HK-2 (cell line): ENCODE measurements around the gene ZNF549.

ENCODE experiments used
- DNase-seq: peaks from one replicate; pipeline ENCODE4 v3.0.0-alpha.2; 2018; ENCODE audit not compliant: unreplicated experiment

ZNF549 gene

GRCh38 chr19:57566396-57567265 lies 39.5 kb downstream of the ZNF549 start:
- DNase-seq: no peak

GRCh38 chr19:57570707-57571106 lies 43.6 kb downstream of the ZNF549 start:
- no peak for DNase-seq

GRCh38 chr19:57572415-57572947 lies 45.3 kb downstream of the ZNF549 start:
- DNase-seq: no peak

DNA sequence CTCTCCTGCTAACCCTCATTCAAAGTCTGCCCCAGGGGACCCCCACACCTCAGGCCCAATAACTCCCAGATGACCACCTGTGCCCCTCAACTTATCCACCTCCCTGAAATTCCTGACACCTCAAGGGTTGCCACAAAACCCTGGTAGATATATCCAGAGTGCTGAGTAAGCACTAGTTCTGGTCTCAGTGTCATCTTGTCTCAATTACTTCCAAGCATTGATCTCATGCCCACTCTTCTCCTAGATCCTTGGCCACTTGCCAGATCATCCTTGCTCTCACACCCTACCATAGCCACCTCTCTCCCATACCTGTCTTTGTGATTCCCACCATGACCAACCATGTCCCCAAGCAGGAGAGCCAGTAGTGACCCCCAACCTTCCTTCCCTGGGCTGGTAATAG lies 49.5 kb downstream of the ZNF549 start:
- no peak for DNase-seq

- DNase-seq: peak; percentile 98
Observed at GRCh38 chr19:57578487-57579205, 51.5 kb downstream of the ZNF549 start, which contains the start of gene ZNF416. Gene ZNF416, minus strand, starts transcription at chr19:57578911. Its CDS starts 207 bp downstream, at chr19:57578704.

DNA sequence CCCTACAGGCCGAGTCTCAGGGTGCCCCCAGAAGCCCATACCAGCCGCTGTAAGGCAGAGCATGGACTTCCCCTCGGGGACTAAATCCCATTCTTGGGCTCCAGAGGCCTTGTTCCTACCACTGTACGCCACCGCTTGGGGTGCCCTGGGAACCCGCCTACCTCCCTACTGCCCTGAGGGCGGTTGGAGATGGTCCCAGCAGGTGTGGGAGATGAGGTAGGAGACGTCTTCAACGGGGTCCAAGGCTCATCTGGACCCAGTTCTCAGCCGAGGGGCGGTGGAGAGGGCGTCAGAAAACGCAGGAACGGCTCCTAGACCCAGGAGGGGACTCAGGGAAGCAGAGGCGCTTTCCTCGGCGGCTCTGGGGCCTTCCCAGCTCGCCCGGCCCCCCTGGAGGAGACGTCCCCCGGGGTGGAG lies 56.0 kb downstream of the ZNF549 start:
- no peak for DNase-seq

DNA sequence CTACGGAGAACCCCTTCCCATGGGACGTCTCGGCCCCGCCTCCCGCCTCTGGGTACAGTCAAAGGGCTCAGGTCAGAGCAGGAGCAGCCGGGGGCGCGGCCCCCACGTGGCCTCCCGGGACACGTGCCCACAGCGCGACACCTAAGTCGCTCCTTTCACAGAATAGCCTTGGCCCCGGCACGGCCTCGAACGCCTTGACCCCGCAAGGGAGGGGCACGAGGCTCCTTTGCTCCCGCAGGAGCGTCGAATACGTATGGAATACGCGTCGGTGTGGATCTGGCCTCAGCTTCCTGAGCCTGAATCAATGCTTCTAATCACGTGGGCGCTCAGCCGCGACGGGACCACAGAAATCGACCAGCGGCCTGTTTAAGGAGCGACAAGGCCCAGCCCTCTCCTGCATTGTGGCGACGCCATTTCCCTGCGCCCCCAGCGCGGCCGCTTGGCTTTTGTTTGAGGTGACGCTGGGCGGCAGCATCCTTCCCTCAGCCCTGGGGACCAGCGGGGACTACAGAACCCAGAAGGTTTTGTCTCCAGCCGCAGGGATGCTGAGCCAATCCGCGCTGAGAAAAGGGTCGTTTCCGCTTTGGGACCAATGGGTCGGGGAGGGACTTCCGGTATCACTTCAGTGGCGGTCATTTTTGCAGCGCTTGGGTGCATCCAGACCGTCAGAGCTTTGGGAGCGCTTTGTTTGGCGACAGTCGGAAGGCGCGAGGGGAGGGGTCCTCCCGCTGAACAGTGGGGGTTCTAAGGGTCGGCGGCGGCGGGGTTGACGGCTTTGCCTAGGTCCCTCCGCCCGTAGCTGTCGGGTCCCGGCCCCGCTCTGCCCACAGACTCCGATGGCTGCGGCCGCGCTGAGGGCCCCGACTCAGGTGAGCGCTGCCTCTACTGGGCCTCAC lies 56.6 kb downstream of the ZNF549 start, which contains the start of gene ZIK1:
Gene ZIK1, plus strand, starts transcription at position 625 of the 896 bp plus-strand sequence. Its CDS starts 212 bp downstream, at position 837.
- peak; percentile 73 for DNase-seq

DNA sequence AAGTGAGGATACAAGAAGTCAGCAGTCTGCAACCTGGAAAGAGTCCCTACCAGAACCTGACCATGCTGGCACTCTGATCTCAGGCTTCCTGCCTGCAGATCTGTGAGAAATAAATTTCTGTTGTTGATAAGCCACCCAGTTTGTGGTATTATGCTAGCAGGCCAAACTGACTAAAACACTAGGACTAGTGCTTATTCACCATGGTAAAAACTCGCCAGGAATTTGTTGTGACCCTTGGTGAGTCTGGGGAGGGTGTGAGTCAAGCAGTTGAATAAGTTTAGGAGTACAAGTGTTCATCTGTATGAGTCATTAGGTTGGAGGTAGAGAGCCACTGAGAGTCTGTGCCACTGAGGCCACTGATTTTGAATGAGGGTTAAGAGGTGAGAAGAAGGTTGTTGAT lies 60.4 kb downstream of the ZNF549 start:
- peak; percentile 29 for DNase-seq

DNA sequence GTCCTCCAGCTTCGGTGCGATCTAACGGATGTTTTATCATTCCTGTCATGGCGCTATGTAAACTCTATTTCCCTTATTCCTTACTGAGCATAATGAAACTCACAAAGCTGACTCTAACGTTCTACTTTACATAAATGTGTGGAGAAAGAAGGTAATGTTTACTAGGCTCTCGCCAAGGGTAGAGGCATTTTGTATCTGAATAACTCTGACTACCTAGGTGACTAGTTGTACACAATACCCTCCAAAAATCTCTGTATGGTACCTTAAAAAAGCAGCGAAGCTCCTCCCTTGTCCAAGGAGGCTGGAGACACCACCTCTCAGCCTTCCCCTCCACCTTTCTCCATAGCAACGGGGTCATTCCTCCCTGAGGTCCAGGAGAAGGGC lies 72.2 kb downstream of the ZNF549 start:
- DNase-seq: no peak

DNA sequence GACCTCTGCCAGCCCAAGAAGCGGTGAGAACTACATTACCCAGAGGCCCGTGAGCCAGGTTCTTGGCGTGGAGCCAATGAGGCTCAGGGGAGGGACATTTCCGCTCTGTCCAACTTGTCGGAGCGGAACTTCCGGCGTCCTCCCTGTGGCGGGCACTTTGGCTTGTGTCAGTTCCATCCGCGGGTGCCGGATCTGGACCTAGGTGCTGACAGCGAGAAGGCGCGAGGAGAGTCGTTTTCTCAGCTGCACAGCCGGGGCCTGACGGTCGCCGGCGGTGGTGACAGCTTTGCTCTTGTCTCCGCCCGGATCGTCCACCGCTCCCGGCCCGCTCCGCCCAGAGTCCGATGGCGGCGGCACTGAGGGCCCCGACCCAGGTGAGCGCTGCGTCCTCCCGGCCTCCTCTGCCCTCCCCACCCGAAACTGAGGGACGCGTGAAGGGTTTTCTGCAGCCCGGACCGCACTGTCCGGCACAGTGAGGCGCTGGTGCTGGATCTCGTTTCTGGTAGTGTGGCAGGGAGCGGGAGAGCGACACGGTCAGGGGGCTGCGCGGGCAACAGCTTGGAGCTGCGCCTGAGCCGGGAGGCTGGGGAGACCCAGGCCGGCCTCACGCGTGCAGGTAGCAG lies 72.7 kb downstream of the ZNF549 start, which contains the start of gene ZNF530:
Gene ZNF530, plus strand, starts transcription at position 125 of the 623 bp plus-strand sequence. CDS start 4,461 bp downstream, outside the sequence.
- DNase-seq: peak; percentile 96

DNA sequence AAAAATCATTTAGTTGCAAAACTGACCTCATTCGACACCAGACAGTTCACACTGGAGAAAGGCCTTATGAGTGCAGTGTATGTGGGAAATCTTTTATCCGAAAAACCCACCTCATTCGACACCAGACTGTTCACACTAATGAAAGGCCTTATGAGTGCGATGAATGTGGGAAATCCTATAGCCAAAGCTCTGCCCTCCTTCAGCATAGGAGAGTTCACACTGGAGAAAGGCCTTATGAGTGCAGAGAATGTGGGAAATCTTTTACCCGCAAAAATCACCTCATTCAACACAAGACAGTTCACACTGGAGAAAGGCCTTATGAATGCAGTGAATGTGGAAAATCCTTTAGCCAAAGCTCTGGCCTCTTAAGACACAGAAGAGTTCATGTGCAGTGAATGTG lies 79.8 kb downstream of the ZNF549 start:
- DNase-seq: no peak
